Thyroid gland (tissue), 4 donors: ENCODE measurements around the gene YIF1B. TPM values are rescaled to one million over a fixed set of nuclear protein-coding genes. Genes with fewer than 3 reads are reported as not detected.

Source experiments
- DNase-seq, 2 donors: peaks; one replicate each; pipeline ENCODE4 v3.0.0-alpha.2; 2019
- H3K27ac ChIP-seq, 3 donors: fragments of 200-600 bp; sonication (generic); 1 replicate in 2 of 3; 2 replicates in 1 of 3; pipeline ENCODE4 v1.5.1; 2016 to 2019; ENCODE audit warnings: mild to moderate bottlenecking in 1 of 3, moderate library complexity in 1 of 3
- H3K27me3 ChIP-seq: fragments of 200-600 bp; sonication (generic); one replicate; pipeline ENCODE4 v1.5.1; 2019
- H3K36me3 ChIP-seq, 2 donors: fragments of 200-600 bp; sonication (generic); one replicate each; pipeline ENCODE4 v1.5.1; 2016 to 2019
- H3K4me1 ChIP-seq, 2 donors: fragments of 200-600 bp; sonication (generic); one replicate each; pipeline ENCODE4 v1.5.1; 2017 to 2019
- H3K4me3 ChIP-seq, 3 donors: fragments of 200-600 bp; sonication (generic); replicated peaks in 1 of 3; 1 replicate in 2 of 3; 2 replicates in 1 of 3; pipeline ENCODE4 v1.5.1; 2016; ENCODE audit warnings: mild to moderate bottlenecking in 1 of 3
- H3K9me3 ChIP-seq: fragments of 200-600 bp; sonication (generic); one replicate; pipeline ENCODE4 v1.5.1; 2017
- POLR2A ChIP-seq, 2 donors: fragments of 450-650 bp; IDR thresholded peaks; one replicate each; pipeline ENCODE4 v1.6.1; 2017; ENCODE audit warnings: antibody characterized with exemption in 2 of 2, mild to moderate bottlenecking in 2 of 2, moderate library complexity in 1 of 2
- WGBS, 2 donors: methylation state at CpG; one replicate each; pipeline ENCODE4 v1.1.5; 2017; 5-methylcytosine and 5-hydroxymethylcytosine counted together
- intact Hi-C: fragments of 100-400 bp; cut with DNase I; formaldehyde crosslinking; loops from one replicate; pipeline ENCODE4 v1.15.1; 2023
- total RNA-seq, 4 donors: library from RNA; depleted of rRNA; stranded (reverse); fragments of >200 nt; gene quantifications; one replicate each; pipeline ENCODE4 v1.2.3, GENCODE V29; 2016
- TF ChIP-seq, protein P1 (sequence below), 6 experiments: fragments of 200-600 bp in 3 of 6; fragments of 450-650 bp in 3 of 6; sonication (generic) in 3 of 6; IDR thresholded peaks; one replicate each; pipeline ENCODE4 v1.5.1; 2016 to 2019; ENCODE audit warnings: antibody characterized with exemption in 6 of 6, mild to moderate bottlenecking in 2 of 6, inconsistent platforms in 1 of 6, moderate library complexity in 1 of 6

Gene YIF1B
- total RNA-seq, 4 donors from 2014 or later: 12.9 to 30.9 (median 21.0) TPM

DNA sequence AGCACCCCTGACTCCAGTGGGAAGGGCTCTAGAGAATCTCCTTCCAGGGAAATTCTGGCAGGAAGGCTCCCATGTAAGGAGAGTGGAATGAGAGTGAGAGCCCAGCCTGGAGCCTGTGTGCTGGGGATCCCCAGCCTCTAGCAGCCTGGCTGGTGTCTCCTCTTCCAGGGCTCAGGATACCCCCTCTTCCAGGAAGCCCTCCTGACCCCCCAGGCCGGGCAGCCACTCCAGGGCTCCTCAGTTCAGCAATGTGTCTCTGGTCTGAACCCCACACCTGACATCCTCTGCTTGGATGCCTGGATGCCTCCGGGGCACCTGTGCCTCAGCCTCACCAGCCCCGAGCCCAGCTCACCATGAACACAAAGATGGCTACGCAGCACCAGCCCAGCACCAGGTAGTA, 8.7 kb downstream of the YIF1B start:
- Histone ChIP-seq H3K9me3 (no peaks in the 10 kb centered on the region), H3K4me3 (no peak overlapping the region), H3K27ac (no peak overlapping the region), H3K27me3 (no peaks in the 10 kb centered on the region), H3K36me3 (no peaks in the 10 kb centered on the region), H3K4me1 (peaks cover 13% of the 10 kb centered on the region in 2 donors)
- DNase-seq: no peak
- intact Hi-C loops: no loop called here
- WGBS, 2 donors: 95% methylated on average over 4 of the region's 4 CpGs; no CpG with 5 or more reads in 1 of the 2 donors
- TF ChIP-seq, protein P1, sequence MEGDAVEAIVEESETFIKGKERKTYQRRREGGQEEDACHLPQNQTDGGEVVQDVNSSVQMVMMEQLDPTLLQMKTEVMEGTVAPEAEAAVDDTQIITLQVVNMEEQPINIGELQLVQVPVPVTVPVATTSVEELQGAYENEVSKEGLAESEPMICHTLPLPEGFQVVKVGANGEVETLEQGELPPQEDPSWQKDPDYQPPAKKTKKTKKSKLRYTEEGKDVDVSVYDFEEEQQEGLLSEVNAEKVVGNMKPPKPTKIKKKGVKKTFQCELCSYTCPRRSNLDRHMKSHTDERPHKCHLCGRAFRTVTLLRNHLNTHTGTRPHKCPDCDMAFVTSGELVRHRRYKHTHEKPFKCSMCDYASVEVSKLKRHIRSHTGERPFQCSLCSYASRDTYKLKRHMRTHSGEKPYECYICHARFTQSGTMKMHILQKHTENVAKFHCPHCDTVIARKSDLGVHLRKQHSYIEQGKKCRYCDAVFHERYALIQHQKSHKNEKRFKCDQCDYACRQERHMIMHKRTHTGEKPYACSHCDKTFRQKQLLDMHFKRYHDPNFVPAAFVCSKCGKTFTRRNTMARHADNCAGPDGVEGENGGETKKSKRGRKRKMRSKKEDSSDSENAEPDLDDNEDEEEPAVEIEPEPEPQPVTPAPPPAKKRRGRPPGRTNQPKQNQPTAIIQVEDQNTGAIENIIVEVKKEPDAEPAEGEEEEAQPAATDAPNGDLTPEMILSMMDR (IDR thresholded peaks at IDR 0.05): no peak
- TF ChIP-seq POLR2A (IDR thresholded peaks at IDR 0.05): no peak

DNA sequence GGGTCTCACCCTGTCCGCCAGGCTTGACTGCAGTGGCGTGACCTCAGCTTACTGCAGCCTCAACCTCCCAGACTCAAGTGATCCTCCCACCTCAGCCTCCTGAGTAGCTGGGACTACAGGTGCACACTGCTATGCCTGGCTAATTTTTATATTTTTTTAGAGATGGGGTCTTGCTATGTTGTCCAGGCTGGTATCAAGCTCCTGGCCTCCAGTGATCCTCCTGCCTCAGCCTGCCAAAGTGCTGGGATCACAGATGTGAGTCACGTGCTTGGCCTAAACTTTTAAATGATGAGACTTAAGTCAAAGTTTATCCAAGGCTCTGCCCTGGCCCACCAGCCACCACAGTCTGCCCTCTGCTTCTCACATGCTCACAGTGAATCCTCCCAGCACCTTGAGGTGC, 9.5 kb downstream of the YIF1B start:
- H3K9me3 ChIP-seq: no peaks in the 10 kb centered on the region
- H3K4me1 ChIP-seq: peaks cover 13% of the 10 kb centered on the region in 2 donors
- no peaks in the 10 kb centered on the region for H3K27me3 ChIP-seq
- no peaks in the 10 kb centered on the region for H3K36me3 ChIP-seq
- H3K27ac ChIP-seq: no peak overlapping the region
- intact Hi-C loops: no loop called here
- H3K4me3 ChIP-seq: no peak overlapping the region
- TF ChIP-seq, protein P1 (IDR thresholded peaks at IDR 0.05): no peak
- no peak for TF ChIP-seq POLR2A (IDR thresholded peaks at IDR 0.05)
- 92 to 98% methylated on average over 3 of the region's 3 CpGs for WGBS, 2 donors
- no peak for DNase-seq

DNA sequence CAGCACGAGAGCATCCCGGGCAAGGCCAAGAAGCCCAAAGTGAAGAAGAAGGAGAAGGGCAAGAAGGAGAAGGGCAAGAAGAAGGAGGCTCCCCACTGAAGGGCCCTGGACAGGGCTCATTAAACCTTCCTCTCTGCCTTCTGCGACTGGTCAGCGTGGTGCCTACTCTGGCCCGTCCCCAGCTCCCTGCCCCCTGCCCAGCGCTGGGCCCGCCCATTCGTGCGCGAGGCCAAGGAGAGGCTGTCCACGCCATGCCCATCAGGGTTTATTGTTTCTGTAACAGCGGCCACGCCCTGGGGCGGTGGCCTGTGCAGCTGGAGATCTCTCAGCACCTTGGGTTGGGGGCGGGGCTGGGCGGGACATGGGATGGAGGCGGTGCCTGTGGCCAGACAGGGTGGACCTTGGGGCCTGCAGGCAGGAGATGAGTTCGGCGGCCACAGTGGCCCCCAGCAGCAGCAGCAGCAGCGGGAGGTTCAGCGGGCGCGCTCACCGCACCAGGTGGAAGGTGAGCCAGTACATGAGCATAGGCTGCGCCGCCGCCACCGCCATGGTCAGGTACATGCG, 10.8 kb downstream of the YIF1B start:
- Histone ChIP-seq H3K36me3 (no peaks in the 10 kb centered on the region), H3K4me1 (peaks cover 13 to 20% of the 10 kb centered on the region in 2 donors), H3K27me3 (no peaks in the 10 kb centered on the region), H3K27ac (peak overlapping the region in 2 of 3 donors; percentile 13 to 28), H3K9me3 (no peaks in the 10 kb centered on the region), H3K4me3 (no peak overlapping the region)
- DNase-seq: peak; percentile 90
- intact Hi-C loops: no loop called here
- no peak for TF ChIP-seq POLR2A (IDR thresholded peaks at IDR 0.05)
- TF ChIP-seq, protein P1 (IDR thresholded peaks at IDR 0.05): no peak
- WGBS, 2 donors: 20 to 43% methylated on average over 13 to 16 of the region's 29 CpGs

DNA sequence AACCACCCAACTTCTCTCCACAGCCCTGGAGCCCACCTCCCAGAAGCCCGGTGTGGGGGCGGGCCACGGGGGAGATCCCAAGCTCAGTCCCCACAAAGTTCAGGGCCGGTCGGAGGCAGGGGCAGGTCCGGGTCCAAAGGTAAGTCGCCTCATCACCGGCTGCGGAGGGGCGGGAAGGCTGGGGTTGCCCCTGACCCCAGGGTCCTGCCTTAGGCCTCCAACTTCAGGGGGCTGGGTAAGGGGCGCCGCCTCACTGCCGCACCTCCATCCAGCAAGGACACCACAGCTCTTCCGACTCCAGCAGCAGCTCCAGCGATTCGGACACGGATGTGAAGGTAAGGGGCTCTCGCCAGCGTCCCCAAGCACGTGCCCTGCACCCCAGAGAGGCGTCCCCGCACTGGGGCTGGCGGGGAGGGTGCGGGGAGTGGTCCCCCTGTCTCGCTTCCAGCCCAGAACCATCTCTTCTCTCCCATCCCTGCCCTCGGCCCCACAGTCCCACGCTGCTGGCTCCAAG, 11.3 kb downstream of the YIF1B start:
- Histone ChIP-seq H3K9me3 (no peaks in the 10 kb centered on the region), H3K4me3 (no peak overlapping the region), H3K27me3 (no peaks in the 10 kb centered on the region), H3K4me1 (peaks cover 13 to 20% of the 10 kb centered on the region in 2 donors), H3K27ac (peak overlapping the region in 2 of 3 donors; percentile 11 to 28), H3K36me3 (no peaks in the 10 kb centered on the region)
- DNase-seq: no peak
- intact Hi-C loops: no loop called here
- TF ChIP-seq, protein P1 (IDR thresholded peaks at IDR 0.05): no peak
- no peak for TF ChIP-seq POLR2A (IDR thresholded peaks at IDR 0.05)
- WGBS, 2 donors: 52 to 67% methylated on average over 19 to 20 of the region's 27 CpGs

DNA sequence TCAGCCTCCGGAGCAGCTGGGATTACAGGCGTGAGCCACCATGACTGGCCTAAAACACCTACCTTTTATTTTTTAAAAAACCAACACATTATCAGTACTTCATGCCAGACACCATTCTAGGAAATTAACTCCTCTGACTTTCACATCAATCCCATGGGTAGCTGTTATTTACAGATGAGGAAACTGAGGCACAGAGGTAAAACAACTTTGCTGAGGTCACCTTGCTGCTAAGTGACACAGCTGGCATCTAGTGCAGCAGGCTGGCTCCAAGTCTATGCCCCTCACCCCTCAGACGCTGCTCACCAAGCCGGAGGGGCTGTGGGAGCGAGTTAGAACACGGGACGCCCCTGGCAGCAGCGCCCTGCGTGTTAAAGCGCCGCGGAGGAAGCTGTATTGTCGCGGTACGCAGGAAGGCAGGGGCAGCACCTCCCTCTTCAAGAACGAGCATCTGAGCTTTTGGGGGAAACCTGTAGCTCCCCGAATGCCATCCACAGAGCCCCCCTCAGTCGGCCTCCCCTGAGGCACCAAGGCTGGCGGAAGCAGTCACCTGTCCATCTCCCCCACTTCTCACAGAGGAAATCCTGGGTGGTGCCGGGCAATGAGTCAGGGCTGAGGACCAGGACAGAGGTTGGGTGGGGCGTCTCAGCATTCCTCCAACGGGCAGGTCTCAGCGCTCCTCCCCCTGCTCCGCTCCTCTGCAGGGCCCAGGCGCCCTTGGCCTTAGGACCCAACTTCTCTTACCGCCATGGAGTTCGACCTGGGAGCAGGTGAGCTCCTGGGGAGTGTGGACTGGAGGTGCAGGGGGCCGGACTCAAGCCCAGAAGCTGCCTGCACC, 12.0 kb downstream of the YIF1B start, which contains the start of gene C19orf33:
Gene C19orf33, plus strand, starts transcription at position 735 of the 835 bp plus-strand sequence. Its CDS starts 11 bp downstream, at position 746.
- Histone ChIP-seq H3K4me3 (no peak within 1 kb of the TSS), H3K36me3 (no peaks in the 10 kb centered on the region), H3K27me3 (no peaks in the 10 kb centered on the region), H3K27ac (peak within 1 kb of the TSS in 2 of 3 donors; percentile 11 to 28), H3K4me1 (peaks cover 13 to 22% of the 10 kb centered on the region in 2 donors), H3K9me3 (no peaks in the 10 kb centered on the region)
- DNase-seq: peak; percentile 67 to 74
- intact Hi-C loops: no loop called here
- 45 to 63% methylated on average over 6 to 24 of the region's 28 CpGs for WGBS, 2 donors
- TF ChIP-seq POLR2A (IDR thresholded peaks at IDR 0.05): no peak
- TF ChIP-seq, protein P1 (IDR thresholded peaks at IDR 0.05): no peak
